Mesodermal cell (in vitro differentiated cells): ENCODE results near the gene FBXW8.

Experiments used
- H3K27ac ChIP-seq: 2 replicates; pipeline ENCODE4 v1.7.0; 2013; ENCODE audit warnings: mild to moderate bottlenecking, low read depth, low read length, moderate library complexity; ENCODE audit not compliant: severe bottlenecking
- H3K36me3 ChIP-seq: 2 replicates; pipeline ENCODE4 v1.7.1; 2013; ENCODE audit warnings: mild to moderate bottlenecking, low read length, moderate library complexity; ENCODE audit not compliant: control insufficient read depth, insufficient read depth
- H3K4me1 ChIP-seq: one replicate; pipeline ENCODE4 v1.7.1; 2013; ENCODE audit warnings: mild to moderate bottlenecking, low read length; ENCODE audit not compliant: insufficient read depth, control insufficient read depth, poor library complexity, severe bottlenecking
- H3K4me3 ChIP-seq: 2 replicates; pipeline ENCODE4 v1.7.0; 2013; ENCODE audit warnings: low read length, control low read depth, mild to moderate bottlenecking; ENCODE audit not compliant: insufficient read depth, poor library complexity, severe bottlenecking; ENCODE audit errors: extremely low read depth
- H3K9me3 ChIP-seq: 2 replicates; pipeline ENCODE4 v1.7.1; 2013; ENCODE audit warnings: mild to moderate bottlenecking, low read length, moderate library complexity; ENCODE audit not compliant: control insufficient read depth
- WGBS, 2 experiments: methylation state at CpG; one replicate each; pipeline ENCODE4 v1.1.5; 2013; ENCODE audit warnings: missing lambda C conversion rate in 2 of 2; ENCODE audit not compliant: insufficient coverage in 2 of 2; 5-methylcytosine and 5-hydroxymethylcytosine counted together

FBXW8 gene

GRCh38 chr12:116941188-116941587, 30.4 kb downstream of the FBXW8 start:
- H3K36me3 ChIP-seq = peaks cover 65% of the 10 kb centered on the region
- no peak overlapping the region for H3K4me3 ChIP-seq
- peaks cover 14% of the 10 kb centered on the region for H3K9me3 ChIP-seq
- H3K4me1 ChIP-seq = no peaks in the 10 kb centered on the region
- 92 to 94% methylated on average over 5 of the region's 5 CpGs for WGBS, 2 experiments
- H3K27ac ChIP-seq = no peak overlapping the region

- no peak overlapping the region for H3K27ac ChIP-seq
- peaks cover 14% of the 10 kb centered on the region for H3K9me3 ChIP-seq
- H3K36me3 ChIP-seq = peaks cover 75% of the 10 kb centered on the region
- 92 to 100% methylated on average over 3 to 6 of the region's 6 CpGs for WGBS, 2 experiments
- H3K4me3 ChIP-seq = no peak overlapping the region
- H3K4me1 ChIP-seq = no peaks in the 10 kb centered on the region
Measured at GRCh38 chr12:116943419-116944372, 32.9 kb downstream of the FBXW8 start.

GRCh38 chr12:116945886-116946550, 35.3 kb downstream of the FBXW8 start:
- 90 to 98% methylated on average over 7 of the region's 9 CpGs for WGBS, 2 experiments
- H3K4me3 ChIP-seq = no peak overlapping the region
- H3K36me3 ChIP-seq = peaks cover 75% of the 10 kb centered on the region
- H3K4me1 ChIP-seq = no peaks in the 10 kb centered on the region
- H3K27ac ChIP-seq = no peak overlapping the region
- peaks cover 14% of the 10 kb centered on the region for H3K9me3 ChIP-seq

- Histone ChIP-seq H3K4me3 (no peak overlapping the region), H3K27ac (no peak overlapping the region), H3K4me1 (no peaks in the 10 kb centered on the region), H3K9me3 (peaks cover 5% of the 10 kb centered on the region), H3K36me3 (peaks cover 78% of the 10 kb centered on the region)
- 83 to 100% methylated on average over 1 to 2 of the region's 2 CpGs for WGBS, 2 experiments
Measured at GRCh38 chr12:116948298-116948697, 37.5 kb downstream of the FBXW8 start.

- H3K27ac ChIP-seq = no peak overlapping the region
- no peak overlapping the region for H3K4me3 ChIP-seq
- WGBS, 2 experiments = 97 to 98% methylated on average over 9 to 15 of the region's 15 CpGs
- H3K9me3 ChIP-seq = no peaks in the 10 kb centered on the region
- peaks cover 63% of the 10 kb centered on the region for H3K36me3 ChIP-seq
- H3K4me1 ChIP-seq = no peaks in the 10 kb centered on the region
Measured at GRCh38 chr12:116950628-116951325, 40.0 kb downstream of the FBXW8 start.

GRCh38 chr12:116954710-116955381, 44.1 kb downstream of the FBXW8 start:
- Histone ChIP-seq H3K4me1 (no peaks in the 10 kb centered on the region), H3K9me3 (no peaks in the 10 kb centered on the region), H3K27ac (no peak overlapping the region), H3K4me3 (no peak overlapping the region), H3K36me3 (peaks cover 33% of the 10 kb centered on the region)
- 84 to 92% methylated on average over 6 to 11 of the region's 13 CpGs for WGBS, 2 experiments

GRCh38 chr12:116955382-116956021, 44.8 kb downstream of the FBXW8 start:
- 91 to 96% methylated on average over 4 of the region's 4 CpGs for WGBS, 2 experiments
- H3K4me3 ChIP-seq = no peak overlapping the region
- H3K4me1 ChIP-seq = no peaks in the 10 kb centered on the region
- H3K9me3 ChIP-seq = no peaks in the 10 kb centered on the region
- H3K36me3 ChIP-seq = peaks cover 33% of the 10 kb centered on the region
- no peak overlapping the region for H3K27ac ChIP-seq

GRCh38 chr12:116958402-116959197, 47.9 kb downstream of the FBXW8 start:
- H3K4me3 ChIP-seq = no peak overlapping the region
- 88 to 91% methylated on average over 2 to 4 of the region's 6 CpGs for WGBS, 2 experiments

GRCh38 chr12:116959198-116959460, 48.4 kb downstream of the FBXW8 start:
- Histone ChIP-seq H3K4me3 (no peak overlapping the region), H3K36me3 (peaks cover 15% of the 10 kb centered on the region), H3K9me3 (no peaks in the 10 kb centered on the region), H3K4me1 (peaks cover 2% of the 10 kb centered on the region), H3K27ac (no peak overlapping the region)
- no CpG with 5 or more reads among the region's 2 CpGs for WGBS, 2 experiments

More at GRCh38 chr12:116958402-116959197, 47.9 kb downstream of the FBXW8 start:
- Histone ChIP-seq H3K36me3 (peaks cover 10% of the 10 kb centered on the region), H3K4me1 (peaks cover 2% of the 10 kb centered on the region), H3K27ac (no peak overlapping the region), H3K9me3 (no peaks in the 10 kb centered on the region)
